Breast epithelium (tissue), 4 donors: Measurements from ENCODE around the gene TCF7L1. TPM values are rescaled to one million over a fixed set of nuclear protein-coding genes. Genes with fewer than 3 reads are reported as not detected.
A peak's percentile ranks its signal among the peaks of the same experiment; 100 is the strongest.

Experiments used
- DNase-seq, 2 donors: peaks; one replicate each; pipeline ENCODE4 v3.0.0-alpha.2; 2019; ENCODE audit warnings: low spot score in 2 of 2
- H3K27ac ChIP-seq, 2 donors: fragments of 200-600 bp; sonication (generic) in 1 of 2; one replicate each; pipeline ENCODE4 v1.5.1; 2016 to 2019; ENCODE audit warnings: mild to moderate bottlenecking in 1 of 2
- H3K27me3 ChIP-seq, 2 donors: fragments of 200-600 bp; sonication (generic) in 1 of 2; one replicate each; pipeline versions ENCODE4 v1.5.1 to v1.6.0; 2017 to 2019; ENCODE audit warnings: control low read depth in 1 of 2, mild to moderate bottlenecking in 1 of 2
- H3K36me3 ChIP-seq: fragments of 200-600 bp; one replicate; pipeline ENCODE4 v1.5.1; 2019
- H3K4me1 ChIP-seq, 2 donors: fragments of 200-600 bp; sonication (generic); one replicate each; pipeline ENCODE4 v1.5.1; 2016 to 2019; ENCODE audit warnings: control low read depth in 1 of 2
- H3K4me3 ChIP-seq, 3 donors: fragments of 200-600 bp; sonication (generic); 1 replicate in 2 of 3; 2 replicates in 1 of 3; pipeline ENCODE4 v1.5.1; 2016 to 2019; ENCODE audit warnings: mild to moderate bottlenecking in 3 of 3, moderate library complexity in 2 of 3
- H3K9me3 ChIP-seq, 2 donors: fragments of 200-600 bp; sonication (generic) in 1 of 2; one replicate each; pipeline ENCODE4 v1.5.1; 2016 to 2019; ENCODE audit warnings: control low read depth in 1 of 2
- POLR2A ChIP-seq: fragments of 450-650 bp; IDR thresholded peaks from one replicate; pipeline ENCODE4 v1.6.1; 2016; ENCODE audit warnings: antibody characterized with exemption, mild to moderate bottlenecking, moderate library complexity
- POLR2AphosphoS5 ChIP-seq, 3 donors: sonication (generic); formaldehyde crosslinking; IDR thresholded peaks; one replicate each; pipeline ENCODE4 v1.6.1; 2017; ENCODE audit warnings: antibody characterized with exemption in 3 of 3
- intact Hi-C: fragments of 100-400 bp; cut with DNase I; formaldehyde crosslinking; loops from one replicate; pipeline ENCODE4 v1.15.1; 2023; ENCODE audit warnings: low total_unique reads
- total RNA-seq, 3 donors: library from RNA; depleted of rRNA; stranded (reverse); fragments of >200 nt; gene quantifications; one replicate each; pipeline ENCODE4 v1.1.0, GENCODE V29; 2016
- TF ChIP-seq, protein P1 (sequence below), 3 donors: fragments of 450-650 bp; IDR thresholded peaks; one replicate each; pipeline ENCODE4 v1.5.1; 2016 to 2017; ENCODE audit warnings: antibody characterized with exemption in 3 of 3, mild to moderate bottlenecking in 3 of 3, moderate library complexity in 3 of 3

Gene TCF7L1
- total RNA-seq, 3 donors from 2014 or later: 3.4 to 6.9 (median 5.9) TPM

DNA sequence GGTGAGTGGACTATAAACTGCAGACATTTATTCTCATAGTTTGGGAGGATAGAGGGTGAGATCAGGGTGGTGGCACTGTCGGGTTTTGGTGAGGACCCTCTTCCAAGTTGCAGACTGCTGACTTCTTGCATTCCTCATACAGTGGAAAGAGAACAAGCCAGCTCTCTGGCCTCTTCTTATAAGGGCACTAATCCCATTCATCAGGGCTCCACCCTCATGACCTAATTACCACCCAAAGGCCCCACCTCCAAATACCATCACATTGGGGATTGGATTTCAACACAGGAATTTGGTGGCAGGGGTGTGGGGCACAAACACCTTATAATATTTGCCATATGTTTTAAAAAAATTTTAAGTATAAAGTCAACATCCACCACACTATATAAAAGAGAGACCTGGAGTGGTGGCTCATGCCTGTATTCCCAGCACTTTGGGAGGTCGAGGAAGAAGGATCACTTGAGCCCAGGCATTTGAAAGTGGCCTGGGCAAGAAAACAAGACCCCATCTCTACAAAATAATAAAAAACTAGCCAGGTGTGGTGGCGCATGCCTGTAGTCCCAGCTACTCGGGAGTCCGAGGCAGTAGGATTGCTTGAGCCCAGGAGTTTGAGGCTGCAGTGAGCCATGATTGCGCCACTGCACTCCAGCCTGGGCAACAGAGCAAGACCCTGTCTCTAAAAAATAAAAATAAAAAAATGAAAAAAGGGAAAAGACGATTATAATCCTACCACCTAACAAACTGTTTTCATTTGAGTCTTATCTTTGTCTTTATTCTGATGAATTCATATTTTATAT is 44.0 kb downstream of the TCF7L1 start:
- intact Hi-C loops: no loop called here
- Histone ChIP-seq H3K36me3 (no peaks in the 10 kb centered on the region), H3K27ac (no peak overlapping the region), H3K4me1 (no peaks in the 10 kb centered on the region), H3K27me3 (no peaks in the 10 kb centered on the region), H3K4me3 (no peak overlapping the region), H3K9me3 (no peaks in the 10 kb centered on the region)
- TF ChIP-seq, protein P1, sequence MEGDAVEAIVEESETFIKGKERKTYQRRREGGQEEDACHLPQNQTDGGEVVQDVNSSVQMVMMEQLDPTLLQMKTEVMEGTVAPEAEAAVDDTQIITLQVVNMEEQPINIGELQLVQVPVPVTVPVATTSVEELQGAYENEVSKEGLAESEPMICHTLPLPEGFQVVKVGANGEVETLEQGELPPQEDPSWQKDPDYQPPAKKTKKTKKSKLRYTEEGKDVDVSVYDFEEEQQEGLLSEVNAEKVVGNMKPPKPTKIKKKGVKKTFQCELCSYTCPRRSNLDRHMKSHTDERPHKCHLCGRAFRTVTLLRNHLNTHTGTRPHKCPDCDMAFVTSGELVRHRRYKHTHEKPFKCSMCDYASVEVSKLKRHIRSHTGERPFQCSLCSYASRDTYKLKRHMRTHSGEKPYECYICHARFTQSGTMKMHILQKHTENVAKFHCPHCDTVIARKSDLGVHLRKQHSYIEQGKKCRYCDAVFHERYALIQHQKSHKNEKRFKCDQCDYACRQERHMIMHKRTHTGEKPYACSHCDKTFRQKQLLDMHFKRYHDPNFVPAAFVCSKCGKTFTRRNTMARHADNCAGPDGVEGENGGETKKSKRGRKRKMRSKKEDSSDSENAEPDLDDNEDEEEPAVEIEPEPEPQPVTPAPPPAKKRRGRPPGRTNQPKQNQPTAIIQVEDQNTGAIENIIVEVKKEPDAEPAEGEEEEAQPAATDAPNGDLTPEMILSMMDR (IDR thresholded peaks at IDR 0.05): no peak
- no peak for TF ChIP-seq POLR2AphosphoS5 (IDR thresholded peaks at IDR 0.05)
- TF ChIP-seq POLR2A: no peak
- no peak for DNase-seq

DNA sequence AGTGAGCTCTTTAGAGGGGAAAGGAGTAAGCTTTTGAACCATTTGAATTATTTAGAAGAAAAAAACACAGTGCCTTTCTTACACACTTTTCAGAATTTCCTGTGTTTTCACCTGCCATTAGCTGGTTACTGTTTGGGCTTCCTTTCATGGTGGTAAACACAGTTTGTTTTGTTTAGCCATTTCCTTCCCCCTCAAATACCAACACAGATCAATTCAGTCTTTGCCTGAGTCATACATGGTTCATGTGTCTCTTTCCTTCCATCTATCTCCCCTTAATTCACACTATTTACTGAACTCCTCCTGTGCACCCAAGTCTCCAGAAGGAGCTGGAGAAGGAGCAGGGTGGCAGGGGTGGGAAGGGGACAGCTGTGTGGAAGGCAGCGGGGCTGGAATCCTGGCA is 45.0 kb downstream of the TCF7L1 start:
- TF ChIP-seq POLR2A (no peak), POLR2AphosphoS5 (IDR thresholded peaks at IDR 0.05) (no peak)
- TF ChIP-seq, protein P1 (IDR thresholded peaks at IDR 0.05): no peak
- intact Hi-C loops: no loop called here
- Histone ChIP-seq H3K36me3 (no peaks in the 10 kb centered on the region), H3K27me3 (no peaks in the 10 kb centered on the region), H3K4me1 (no peaks in the 10 kb centered on the region), H3K27ac (no peak overlapping the region), H3K4me3 (no peak overlapping the region), H3K9me3 (no peaks in the 10 kb centered on the region)
- no peak for DNase-seq

DNA sequence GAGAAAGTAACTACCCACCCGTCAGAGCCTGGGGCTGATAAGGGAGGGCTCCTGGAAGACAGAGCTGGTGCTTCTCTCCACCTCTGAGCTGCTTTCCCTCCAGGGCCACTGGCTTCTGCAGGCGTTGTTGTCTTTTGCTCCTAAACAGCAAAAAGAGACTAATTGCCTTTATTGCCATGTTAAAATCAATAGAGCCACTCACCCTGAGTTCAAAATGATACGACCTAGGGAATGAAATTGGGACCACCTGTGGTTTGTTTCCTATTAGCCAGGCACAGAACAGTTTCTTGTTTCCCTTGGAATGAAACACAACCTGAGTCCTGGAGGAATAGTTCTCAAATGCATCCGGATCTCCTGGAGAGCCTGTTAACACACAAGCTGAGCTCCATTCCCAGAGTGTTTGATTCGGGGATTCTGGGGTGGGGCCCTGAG is 45.8 kb downstream of the TCF7L1 start:
- no peaks in the 10 kb centered on the region for H3K27me3 ChIP-seq
- TF ChIP-seq POLR2A (no peak), POLR2AphosphoS5 (IDR thresholded peaks at IDR 0.05) (no peak)
- TF ChIP-seq, protein P1 (IDR thresholded peaks at IDR 0.05): no peak
- no peak overlapping the region for H3K4me3 ChIP-seq
- intact Hi-C loops: no loop called here
- no peak overlapping the region for H3K27ac ChIP-seq
- H3K9me3 ChIP-seq: no peaks in the 10 kb centered on the region
- DNase-seq: no peak
- H3K36me3 ChIP-seq: no peaks in the 10 kb centered on the region
- H3K4me1 ChIP-seq: no peaks in the 10 kb centered on the region

DNA sequence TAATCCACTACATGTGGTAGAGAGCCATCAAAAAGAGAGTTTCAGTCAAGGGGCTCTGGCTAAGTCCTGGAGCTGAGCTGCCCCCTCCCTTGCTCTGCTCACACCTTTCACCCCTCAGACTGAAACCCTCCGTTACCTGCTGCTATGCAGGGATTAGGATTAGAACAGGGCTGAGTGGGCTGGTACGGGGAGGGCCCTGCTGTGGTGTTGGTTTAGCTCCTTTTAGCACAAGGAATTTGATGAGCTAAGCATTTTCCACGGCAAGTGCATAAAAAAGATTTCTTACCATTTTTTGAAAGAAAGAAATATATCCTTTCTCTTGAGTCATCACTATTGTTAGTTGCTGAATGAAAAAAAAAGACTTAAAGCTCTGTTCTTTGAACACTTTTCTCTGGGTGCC is 46.3 kb downstream of the TCF7L1 start:
- no peaks in the 10 kb centered on the region for H3K9me3 ChIP-seq
- no peak overlapping the region for H3K27ac ChIP-seq
- intact Hi-C loops: no loop called here
- H3K4me1 ChIP-seq: no peaks in the 10 kb centered on the region
- DNase-seq: no peak
- no peak overlapping the region for H3K4me3 ChIP-seq
- no peaks in the 10 kb centered on the region for H3K27me3 ChIP-seq
- TF ChIP-seq, protein P1 (IDR thresholded peaks at IDR 0.05): no peak
- no peak for TF ChIP-seq POLR2A
- TF ChIP-seq POLR2AphosphoS5 (IDR thresholded peaks at IDR 0.05): no peak
- no peaks in the 10 kb centered on the region for H3K36me3 ChIP-seq

DNA sequence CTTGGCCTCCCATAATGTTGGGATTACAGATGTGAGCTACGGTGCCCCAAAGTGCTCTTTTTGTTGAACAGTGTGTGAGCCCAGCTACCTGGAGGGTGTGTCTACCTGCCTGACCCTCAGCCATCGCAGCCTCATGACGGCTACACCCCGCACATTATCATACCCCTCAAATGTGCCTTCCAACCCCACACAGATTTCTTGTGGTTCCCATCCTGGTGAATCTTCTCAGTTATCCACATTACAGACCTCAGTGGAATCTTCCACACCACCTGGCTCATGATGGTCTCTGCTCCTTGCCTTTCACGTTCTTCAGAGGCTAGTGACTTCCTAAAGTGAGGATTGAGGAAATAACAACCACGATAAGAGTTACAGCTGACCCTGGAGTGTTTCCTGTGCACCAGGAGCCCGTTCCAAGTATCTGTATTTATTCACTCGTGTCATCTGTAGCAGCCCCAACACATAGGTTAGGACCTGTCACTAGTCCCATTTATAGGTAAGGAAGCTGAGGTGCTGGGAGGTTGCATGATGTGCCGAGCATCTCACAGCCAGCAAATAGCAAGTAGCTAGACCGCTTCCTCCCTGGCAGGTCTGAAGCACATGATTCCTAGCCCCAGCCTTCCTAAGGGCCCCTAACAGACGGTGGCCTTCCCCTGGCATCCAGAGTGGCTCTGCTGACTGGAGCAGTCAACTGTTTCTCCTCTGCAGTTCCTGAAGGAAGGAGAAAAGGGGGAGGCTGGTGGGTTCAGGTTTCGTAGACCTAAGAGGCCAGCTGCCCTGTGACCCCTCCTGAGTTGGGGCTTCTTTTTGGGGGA is 47.3 kb downstream of the TCF7L1 start:
- no peaks in the 10 kb centered on the region for H3K36me3 ChIP-seq
- TF ChIP-seq POLR2A (no peak), POLR2AphosphoS5 (IDR thresholded peaks at IDR 0.05) (no peak)
- TF ChIP-seq, protein P1 (IDR thresholded peaks at IDR 0.05): no peak
- no peak for DNase-seq
- peak overlapping the region in 1 of 2 donors; percentile 19 for H3K27ac ChIP-seq
- intact Hi-C loops: no loop called here
- H3K4me1 ChIP-seq: no peaks in the 10 kb centered on the region
- no peaks in the 10 kb centered on the region for H3K27me3 ChIP-seq
- H3K4me3 ChIP-seq: no peak overlapping the region
- H3K9me3 ChIP-seq: no peaks in the 10 kb centered on the region
